Epithelial cell of proximal tubule (primary cell): Measurements from ENCODE around the gene WDR20. TPM values are rescaled to one million over a fixed set of nuclear protein-coding genes. Genes with fewer than 3 reads are reported as not detected.

ENCODE experiments used
- DNase-seq: peaks from one replicate; pipeline ENCODE4 v3.0.0-alpha.2; 2011; ENCODE audit warnings: low read depth
- H3K4me3 ChIP-seq: 2 replicates; pipeline ENCODE4 v1.5.1; 2011; ENCODE audit warnings: low read depth, mild to moderate bottlenecking, low read length
- CTCF ChIP-seq: conservative IDR thresholded peaks from 2 replicates; pipeline ENCODE4 v1.5.1; 2012; ENCODE audit warnings: low read depth, mild to moderate bottlenecking, low read length
- total RNA-seq: library from RNA; depleted of rRNA; stranded (reverse); fragments of >200 nt; gene quantifications from 2 replicates; pipeline ENCODE4 v1.2.3, GENCODE V29; 2015

WDR20 gene
- total RNA-seq, 1 donor from 2014 or later = 13.8 TPM

- DNase-seq = no peak
- no peak overlapping the region for H3K4me3 ChIP-seq
- TF ChIP-seq CTCF = no peak
Measured at GRCh38 chr14:102246071-102246470, 106.4 kb downstream of the WDR20 start.

DNA sequence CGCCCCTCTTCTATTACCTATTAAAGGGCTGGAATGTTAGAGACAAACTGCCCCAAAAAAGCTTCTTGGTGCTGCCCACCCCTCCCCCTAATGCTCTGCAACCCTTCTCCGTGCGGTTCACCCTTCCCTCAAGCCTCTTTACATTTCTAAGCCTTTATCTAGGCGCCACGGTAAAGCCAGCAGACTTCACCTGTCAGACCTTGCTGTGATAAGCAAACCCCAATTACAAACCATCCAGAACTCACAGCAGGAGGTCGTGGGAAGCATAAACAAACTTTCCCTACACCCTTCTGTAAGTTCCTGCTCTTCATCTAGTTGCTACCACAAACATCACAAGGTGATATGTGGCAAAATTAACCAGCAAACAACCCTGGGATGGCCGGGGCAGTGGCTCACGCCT is 108.4 kb downstream of the WDR20 start:
- no peak for DNase-seq
- H3K4me3 ChIP-seq = no peak overlapping the region
- no peak for TF ChIP-seq CTCF

DNA sequence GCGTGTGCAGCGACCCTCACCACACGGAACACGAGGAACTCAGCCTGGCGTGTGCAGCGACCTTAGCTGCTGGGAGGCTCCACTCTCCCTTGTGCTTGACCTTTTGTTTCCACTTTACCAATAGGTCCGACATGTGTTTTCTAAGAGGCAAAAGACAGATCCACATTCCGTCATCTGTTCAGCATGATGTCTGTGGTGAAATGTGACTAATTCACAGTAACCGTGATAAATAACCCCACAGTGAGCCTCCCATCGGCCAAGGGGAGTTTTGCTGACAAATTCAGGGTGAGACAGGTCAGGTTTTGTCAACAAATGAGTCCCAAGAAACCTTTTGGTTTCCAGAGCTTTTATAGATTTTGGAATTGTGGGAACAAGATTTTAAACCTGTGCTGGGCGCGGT is 109.3 kb downstream of the WDR20 start:
- TF ChIP-seq CTCF = no peak
- no peak for DNase-seq
- no peak overlapping the region for H3K4me3 ChIP-seq

DNA sequence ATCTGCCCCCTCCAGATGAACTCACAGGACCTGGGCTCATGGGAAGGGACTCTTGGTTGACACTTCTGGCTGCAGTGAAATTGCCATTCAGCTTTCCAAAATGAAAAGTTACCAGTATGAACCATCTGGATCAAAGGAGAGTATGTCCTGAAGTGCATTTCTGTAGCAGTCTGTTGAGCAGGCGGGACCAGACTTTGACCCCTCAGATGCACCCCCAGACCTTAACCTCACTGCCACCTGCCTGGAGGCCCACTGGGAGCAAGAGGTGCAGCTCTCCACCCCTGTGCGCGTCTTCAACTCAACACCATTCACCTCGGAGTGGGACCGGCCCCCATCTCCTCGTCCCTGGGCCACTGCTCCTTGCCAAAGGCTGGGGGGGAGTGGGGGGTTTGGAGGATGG is 110.3 kb downstream of the WDR20 start:
- no peak for TF ChIP-seq CTCF

GRCh38 chr14:102250636-102251035 is 110.9 kb downstream of the WDR20 start:
- DNase-seq = no peak
- no peak for TF ChIP-seq CTCF
- no peak overlapping the region for H3K4me3 ChIP-seq

More for the DNA sequence above, 110.3 kb downstream of the WDR20 start:
- DNase-seq = no peak
- no peak overlapping the region for H3K4me3 ChIP-seq

DNA sequence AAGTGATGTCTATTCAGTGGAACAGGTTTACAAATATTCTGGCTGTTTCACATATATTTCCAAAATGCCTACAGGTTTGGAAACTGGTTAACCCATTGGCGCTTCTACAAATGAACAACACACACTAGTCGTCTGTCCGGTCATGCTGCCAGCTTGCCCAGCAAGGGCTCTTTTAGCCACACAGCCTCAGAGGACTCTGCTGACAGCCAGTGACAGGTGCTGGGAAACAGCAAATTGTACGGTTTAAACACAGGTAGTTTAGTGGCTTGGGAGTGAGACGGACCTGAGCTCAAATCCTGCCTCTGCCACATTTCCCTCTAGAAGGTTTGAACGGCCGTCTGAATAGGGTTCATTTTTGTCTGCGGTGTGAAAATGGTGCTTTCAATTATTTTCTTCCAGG is 111.5 kb downstream of the WDR20 start:
- TF ChIP-seq CTCF = no peak
- no peak overlapping the region for H3K4me3 ChIP-seq
- DNase-seq = no peak

- TF ChIP-seq CTCF = no peak
- no peak for DNase-seq
- no peak overlapping the region for H3K4me3 ChIP-seq
Measured at GRCh38 chr14:102252834-102253801, 113.4 kb downstream of the WDR20 start.
